Esophagus (tissue), 2 donors: ENCODE data around the gene GJB3. TPM values are rescaled to one million over a fixed set of nuclear protein-coding genes. Genes with fewer than 3 reads are reported as not detected.

Experiments
- H3K27ac ChIP-seq, 2 donors: one replicate each; pipeline ENCODE4 v1.5.1; 2013; ENCODE audit warnings: low read depth in 2 of 2, mild to moderate bottlenecking in 2 of 2, inconsistent platforms in 1 of 2, low read length in 1 of 2, moderate library complexity in 1 of 2
- H3K27me3 ChIP-seq, 2 donors: one replicate each; pipeline ENCODE4 v1.6.1; 2013; ENCODE audit warnings: low read length in 2 of 2, control low read depth in 1 of 2, mild to moderate bottlenecking in 1 of 2; ENCODE audit not compliant: insufficient read depth in 2 of 2, control insufficient read depth in 1 of 2
- H3K36me3 ChIP-seq, 2 donors: one replicate each; pipeline ENCODE4 v1.6.1; 2013; ENCODE audit warnings: low read length in 1 of 2; ENCODE audit not compliant: control insufficient read depth in 2 of 2, insufficient read depth in 2 of 2
- H3K4me1 ChIP-seq, 2 donors: one replicate each; pipeline ENCODE4 v1.6.1; 2013; ENCODE audit warnings: low read length in 1 of 2; ENCODE audit not compliant: control insufficient read depth in 2 of 2, insufficient read depth in 2 of 2
- H3K4me3 ChIP-seq, 2 donors: one replicate each; pipeline ENCODE4 v1.5.1; 2013; ENCODE audit warnings: low read length in 2 of 2, mild to moderate bottlenecking in 2 of 2, low read depth in 1 of 2, moderate library complexity in 1 of 2
- H3K9me3 ChIP-seq, 2 donors: one replicate each; pipeline ENCODE4 v1.6.1; 2013; ENCODE audit warnings: mild to moderate bottlenecking in 2 of 2, low read depth in 1 of 2, low read length in 1 of 2, moderate library complexity in 1 of 2; ENCODE audit not compliant: control insufficient read depth in 2 of 2, insufficient read depth in 1 of 2
- WGBS, 2 donors: extraction: QIAGEN DNeasy Blood & Tissue Kit; methylation state at CpG; one replicate each; pipeline ENCODE4 v1.1.7; 2013; 5-methylcytosine and 5-hydroxymethylcytosine counted together
- polyA plus RNA-seq, 2 donors: library from polyadenylated mRNA; stranded (reverse); fragments of 200-250 nt; gene quantifications; one replicate each; pipeline ENCODE4 v1.2.3, GENCODE V29; 2013
- donor health status: healthy with polysubstance abuse.
- donor health status: Bipolar disorder and iron deficiency.

The GJB3 gene
- polyA plus RNA-seq, 2 donors, result 55.6 to 74.0 TPM

GRCh38 chr1:34757386-34757785 lies 23.6 kb upstream of the GJB3 start:
- WGBS, 2 donors, result 94 to 95% methylated on average over 21 of the region's 21 CpGs
- Histone ChIP-seq H3K27me3 (no peaks in the 10 kb centered on the region), H3K36me3 (peaks cover 0 to 9% of the 10 kb centered on the region in 2 donors), H3K4me3 (no peak overlapping the region), H3K27ac (no peak overlapping the region), H3K9me3 (peaks cover 0 to 4% of the 10 kb centered on the region in 2 donors), H3K4me1 (peaks cover 0 to 31% of the 10 kb centered on the region in 2 donors)

GRCh38 chr1:34758751-34759150 lies 22.3 kb upstream of the GJB3 start:
- Histone ChIP-seq H3K9me3 (peaks cover 0 to 4% of the 10 kb centered on the region in 2 donors), H3K27ac (peak overlapping the region; percentile 49 to 71), H3K27me3 (no peaks in the 10 kb centered on the region), H3K4me1 (peaks cover 0 to 39% of the 10 kb centered on the region in 2 donors), H3K4me3 (no peak overlapping the region), H3K36me3 (peaks cover 0 to 9% of the 10 kb centered on the region in 2 donors)
- WGBS, 2 donors, result 50 to 55% methylated on average over 4 of the region's 4 CpGs

DNA sequence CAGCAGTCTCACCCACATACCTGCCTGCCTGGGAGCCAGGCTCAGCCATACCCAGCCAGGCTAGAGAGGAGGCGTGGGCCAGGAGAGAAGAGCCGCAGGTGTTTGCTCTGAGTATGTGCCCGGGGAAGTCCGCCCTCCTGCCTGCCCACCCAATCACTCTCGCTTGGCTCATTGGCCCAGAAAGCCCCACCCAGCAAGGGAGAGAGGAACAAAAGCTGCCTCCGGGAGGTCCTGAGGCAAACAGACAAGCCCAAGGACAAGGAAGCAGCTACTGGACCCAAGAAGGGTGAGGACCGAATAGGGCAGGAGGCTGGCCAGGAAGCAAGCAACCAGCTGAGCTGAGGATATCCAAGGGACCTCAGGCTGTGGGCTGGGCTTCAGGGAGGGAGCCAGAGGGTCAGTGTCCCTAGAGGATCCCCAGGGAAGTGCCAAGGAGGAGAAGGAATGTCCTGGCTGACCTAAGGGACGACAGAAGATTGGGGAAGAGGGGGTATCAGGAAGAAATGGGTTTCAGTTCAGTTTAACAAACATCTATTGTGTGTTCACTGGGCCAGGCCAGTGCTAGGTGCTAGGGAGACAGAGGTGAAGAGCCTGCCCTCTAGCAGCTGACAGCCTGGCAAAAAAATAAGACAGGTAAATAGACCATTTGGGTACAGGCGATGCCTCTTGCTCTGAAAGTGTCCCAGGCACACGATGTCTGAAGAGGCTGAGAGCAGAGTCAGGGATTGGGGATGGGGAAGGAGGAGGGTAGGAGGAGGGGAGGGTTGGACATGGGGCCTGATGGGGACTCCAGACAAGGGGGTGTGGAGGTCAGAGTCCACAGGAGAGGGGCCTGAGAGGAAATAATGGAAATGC lies 21.3 kb upstream of the GJB3 start, which contains the start of gene GJB4:
GJB4 (plus strand) TSS at position 238 of the 855 bp plus-strand sequence. CDS start 1,515 bp downstream, outside the sequence.
- Histone ChIP-seq H3K9me3 (peaks cover 0 to 4% of the 10 kb centered on the region in 2 donors), H3K4me3 (no peak within 1 kb of the TSS), H3K4me1 (peaks cover 0 to 44% of the 10 kb centered on the region in 2 donors), H3K27me3 (no peaks in the 10 kb centered on the region), H3K36me3 (peaks cover 0 to 9% of the 10 kb centered on the region in 2 donors), H3K27ac (peak within 1 kb of the TSS; percentile 49 to 71)
- WGBS, 2 donors, result 44 to 48% methylated on average over 10 of the region's 10 CpGs

DNA sequence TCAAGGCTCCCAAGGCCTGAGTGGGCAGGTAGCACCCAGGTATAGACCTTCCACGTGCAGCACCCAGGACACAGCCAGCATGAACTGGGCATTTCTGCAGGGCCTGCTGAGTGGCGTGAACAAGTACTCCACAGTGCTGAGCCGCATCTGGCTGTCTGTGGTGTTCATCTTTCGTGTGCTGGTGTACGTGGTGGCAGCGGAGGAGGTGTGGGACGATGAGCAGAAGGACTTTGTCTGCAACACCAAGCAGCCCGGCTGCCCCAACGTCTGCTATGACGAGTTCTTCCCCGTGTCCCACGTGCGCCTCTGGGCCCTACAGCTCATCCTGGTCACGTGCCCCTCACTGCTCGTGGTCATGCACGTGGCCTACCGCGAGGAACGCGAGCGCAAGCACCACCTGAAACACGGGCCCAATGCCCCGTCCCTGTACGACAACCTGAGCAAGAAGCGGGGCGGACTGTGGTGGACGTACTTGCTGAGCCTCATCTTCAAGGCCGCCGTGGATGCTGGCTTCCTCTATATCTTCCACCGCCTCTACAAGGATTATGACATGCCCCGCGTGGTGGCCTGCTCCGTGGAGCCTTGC lies 19.7 kb upstream of the GJB3 start:
- Histone ChIP-seq H3K4me1 (peaks cover 0 to 44% of the 10 kb centered on the region in 2 donors), H3K36me3 (peaks cover 0 to 9% of the 10 kb centered on the region in 2 donors), H3K9me3 (peaks cover 0 to 4% of the 10 kb centered on the region in 2 donors), H3K27ac (no peak overlapping the region), H3K27me3 (no peaks in the 10 kb centered on the region), H3K4me3 (no peak overlapping the region)
- WGBS, 2 donors, result 95% methylated on average over 33 of the region's 33 CpGs

DNA sequence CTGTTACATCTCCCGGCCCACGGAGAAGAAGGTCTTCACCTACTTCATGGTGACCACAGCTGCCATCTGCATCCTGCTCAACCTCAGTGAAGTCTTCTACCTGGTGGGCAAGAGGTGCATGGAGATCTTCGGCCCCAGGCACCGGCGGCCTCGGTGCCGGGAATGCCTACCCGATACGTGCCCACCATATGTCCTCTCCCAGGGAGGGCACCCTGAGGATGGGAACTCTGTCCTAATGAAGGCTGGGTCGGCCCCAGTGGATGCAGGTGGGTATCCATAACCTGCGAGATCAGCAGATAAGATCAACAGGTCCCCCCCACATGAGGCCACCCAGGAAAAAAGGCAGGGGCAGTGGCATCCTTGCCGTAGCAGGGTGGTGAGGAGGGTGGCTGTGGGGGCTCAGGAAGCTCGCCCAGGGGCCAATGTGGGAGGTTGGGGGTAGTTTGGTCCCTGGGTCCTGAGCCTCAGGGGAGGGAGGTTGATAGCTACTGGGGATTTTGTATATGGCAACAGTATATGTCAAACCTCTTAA lies 19.2 kb upstream of the GJB3 start:
- 89 to 91% methylated on average over 13 of the region's 13 CpGs for WGBS, 2 donors
- H3K9me3 ChIP-seq, result peaks cover 0 to 4% of the 10 kb centered on the region in 2 donors
- H3K27me3 ChIP-seq, result no peaks in the 10 kb centered on the region
- peaks cover 0 to 9% of the 10 kb centered on the region in 2 donors for H3K36me3 ChIP-seq
- peaks cover 0 to 40% of the 10 kb centered on the region in 2 donors for H3K4me1 ChIP-seq
- H3K27ac ChIP-seq, result no peak overlapping the region
- no peak overlapping the region for H3K4me3 ChIP-seq

GRCh38 chr1:34762474-34763141 lies 18.4 kb upstream of the GJB3 start:
- H3K4me1 ChIP-seq, result peaks cover 0 to 35% of the 10 kb centered on the region in 2 donors
- H3K27ac ChIP-seq, result peak overlapping the region in 1 of 2 donors; percentile 62
- H3K9me3 ChIP-seq, result peaks cover 0 to 4% of the 10 kb centered on the region in 2 donors
- no peak overlapping the region for H3K4me3 ChIP-seq
- peaks cover 0 to 5% of the 10 kb centered on the region in 2 donors for H3K36me3 ChIP-seq
- WGBS, 2 donors, result 62 to 64% methylated on average over 7 of the region's 7 CpGs
- no peaks in the 10 kb centered on the region for H3K27me3 ChIP-seq

GRCh38 chr1:34763142-34763781 lies 17.8 kb upstream of the GJB3 start:
- Histone ChIP-seq H3K36me3 (no peaks in the 10 kb centered on the region), H3K27ac (peak overlapping the region; percentile 75 to 78), H3K4me1 (peaks cover 0 to 29% of the 10 kb centered on the region in 2 donors), H3K27me3 (no peaks in the 10 kb centered on the region), H3K4me3 (no peak overlapping the region), H3K9me3 (peaks cover 0 to 4% of the 10 kb centered on the region in 2 donors)
- WGBS, 2 donors, result 45 to 49% methylated on average over 8 of the region's 8 CpGs

DNA sequence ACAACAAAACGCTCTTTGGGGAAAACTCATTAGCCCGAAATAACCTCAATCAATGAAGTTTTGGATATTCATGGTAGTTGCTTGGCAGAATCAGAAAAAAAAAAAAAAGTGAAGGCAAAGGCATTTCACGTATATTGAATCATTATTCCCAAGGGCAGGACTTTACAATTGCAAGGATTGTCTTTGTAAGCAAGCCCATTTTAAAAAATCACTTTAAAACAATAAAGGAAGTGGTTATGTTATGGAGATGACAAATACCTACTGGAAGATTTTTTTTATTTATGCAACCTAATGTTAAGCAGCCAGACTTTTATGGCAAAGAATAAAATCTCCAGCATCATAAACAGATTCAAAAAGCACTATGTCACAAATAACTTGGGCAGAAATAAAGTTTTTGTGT lies 12.2 kb upstream of the GJB3 start:
- Histone ChIP-seq H3K27me3 (no peaks in the 10 kb centered on the region), H3K4me1 (peaks cover 0 to 6% of the 10 kb centered on the region in 2 donors), H3K27ac (no peak overlapping the region), H3K4me3 (no peak overlapping the region), H3K36me3 (no peaks in the 10 kb centered on the region), H3K9me3 (no peaks in the 10 kb centered on the region)
- 68 to 78% methylated on average over 3 of the region's 3 CpGs for WGBS, 2 donors
